Caco-2 (cell line): ENCODE measurements around the gene PRKAB2. TPM values are rescaled to one million over a fixed set of nuclear protein-coding genes. Genes with fewer than 3 reads are reported as not detected.
"Not testable (repeated sequence)": the region's sequence is repeated elsewhere in the genome, so short reads cannot be mapped to it uniquely, and the experiment has no call there.

ENCODE experiments used
- BruUV-seq: library from RNA; stranded (reverse); fragments of 400-500 nt; replicated peaks from 2 replicates; lab custom pipeline; 2021; lab: Mats Ljungman, UMichigan
- CTCF ChIA-PET: fragments of 300-600 bp; sonication (Branson Sonifier 250); formaldehyde crosslinking; loops from one replicate; lab custom pipeline; 2022; ENCODE audit warnings: antibody characterized with exemption; lab: Charles Lee
- POLR2A ChIA-PET: fragments of 300-600 bp; sonication (Branson Sonifier 250); formaldehyde crosslinking; loops from one replicate; lab custom pipeline; 2022; ENCODE audit warnings: antibody characterized with exemption; lab: Charles Lee
- DNase-seq, 2 experiments: peaks; one replicate each; pipeline versions ENCODE4 v3.0.0 to v3.0.0-alpha.2; 2020 to 2022
- H3K27me3 ChIP-seq: replicated peaks from 2 replicates; pipeline ENCODE4 v1.6.0; 2011; ENCODE audit warnings: low read length; ENCODE audit not compliant: control insufficient read depth, insufficient read depth
- H3K36me3 ChIP-seq: 2 replicates; pipeline ENCODE4 v1.5.1; 2011; ENCODE audit warnings: low read length; ENCODE audit not compliant: control insufficient read depth, insufficient read depth
- H3K4me1 ChIP-seq: fragments of 250-450 bp; sonication (Bioruptor Pico); 2 replicates; pipeline ENCODE4 v1.5.1; 2020; ENCODE audit warnings: mild to moderate bottlenecking
- H3K4me3 ChIP-seq: 2 replicates; pipeline ENCODE4 v1.5.1; 2011; ENCODE audit warnings: low read depth, mild to moderate bottlenecking, control low read depth, low read length
- H3K9me3 ChIP-seq: fragments of 250-450 bp; sonication (Bioruptor Pico); 2 replicates; pipeline ENCODE4 v1.5.1; 2020; ENCODE audit warnings: mild to moderate bottlenecking, moderate library complexity
- H3K27ac Mint-ChIP-seq: one replicate; pipeline ENCODE4 v1.8.0; 2022; ENCODE audit warnings: mixed read lengths; ENCODE audit not compliant: unreplicated experiment
- H3K27me3 Mint-ChIP-seq: one replicate; pipeline ENCODE4 v1.8.0; 2022; ENCODE audit warnings: mixed read lengths; ENCODE audit not compliant: insufficient read depth, unreplicated experiment
- H3K36me3 Mint-ChIP-seq: one replicate; pipeline ENCODE4 v1.8.0; 2022; ENCODE audit warnings: mild to moderate bottlenecking, mixed read lengths; ENCODE audit not compliant: insufficient read depth, unreplicated experiment
- H3K4me1 Mint-ChIP-seq: one replicate; pipeline ENCODE4 v1.8.0; 2022; ENCODE audit warnings: low read depth, mixed read lengths; ENCODE audit not compliant: unreplicated experiment
- H3K4me3 Mint-ChIP-seq: one replicate; pipeline ENCODE4 v1.8.0; 2022; ENCODE audit warnings: mild to moderate bottlenecking, moderate library complexity, mixed read lengths; ENCODE audit not compliant: unreplicated experiment
- H3K9me3 Mint-ChIP-seq: one replicate; pipeline ENCODE4 v1.8.0; 2022; ENCODE audit warnings: mixed read lengths; ENCODE audit not compliant: unreplicated experiment
- intact Hi-C: fragments of 100-400 bp; cut with micrococcal nuclease; formaldehyde crosslinking; loops from one replicate; pipeline ENCODE4 v1.10.0; 2022; ENCODE audit not compliant: unreplicated experiment
- total RNA-seq: library from RNA; stranded (reverse); gene quantifications from 2 replicates; pipeline ENCODE4 v1.2.3, GENCODE V29; 2022
- TF ChIP-seq, protein P1 (sequence below), 2 experiments: fragments of 200-600 bp in 1 of 2; IDR thresholded peaks; 1 replicate in 1 of 2; 2 replicates in 1 of 2; pipeline versions ENCODE4 v1.5.1 to v1.8.0; 2011 to 2022; ENCODE audit warnings: antibody characterized with exemption in 1 of 2, control low read depth in 1 of 2, inconsistent platforms in 1 of 2, low read depth in 1 of 2, low read length in 1 of 2, mild to moderate bottlenecking in 1 of 2, moderate library complexity in 1 of 2; ENCODE audit not compliant: insufficient read depth in 1 of 2, severe bottlenecking in 1 of 2, unreplicated experiment in 1 of 2

PRKAB2 gene
- total RNA-seq, 1 experiment from 2014 or later = 30.1 TPM

DNA sequence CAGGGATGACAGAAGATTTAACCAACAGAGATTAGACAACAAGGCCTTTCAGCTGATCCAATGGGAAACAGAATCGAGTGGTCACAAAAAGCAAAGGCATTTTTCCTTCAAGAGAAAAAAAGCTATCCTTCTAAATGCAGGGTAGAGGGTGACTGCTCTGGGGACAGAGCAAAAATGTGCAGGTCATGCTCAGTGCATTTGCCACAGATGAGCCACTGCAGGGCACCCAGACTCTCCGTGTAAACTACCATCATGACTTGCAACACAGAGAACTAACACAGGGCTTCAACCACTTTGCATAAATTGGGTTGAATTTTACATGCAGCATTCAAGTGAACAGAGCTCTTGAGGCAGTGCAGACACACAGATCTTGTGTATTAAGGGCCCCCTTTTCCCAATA, 56.8 kb downstream of the PRKAB2 start:
- Histone ChIP-seq H3K27me3 (no peaks in the 10 kb centered on the region), H3K9me3 (no peaks in the 10 kb centered on the region), H3K36me3 (no peaks in the 10 kb centered on the region), H3K4me3 (no peak overlapping the region), H3K4me1 (peaks cover 28% of the 10 kb centered on the region)
- POLR2A ChIA-PET = no interaction called here
- Mint-ChIP-seq H3K27ac (no peak overlapping the region), H3K4me3 (no peak overlapping the region), H3K27me3 (no peaks in the 10 kb centered on the region), H3K4me1 (peaks cover 5% of the 10 kb centered on the region), H3K36me3 (peaks cover 4% of the 10 kb centered on the region), H3K9me3 (peaks cover 15% of the 10 kb centered on the region)
- CTCF ChIA-PET = no interaction called here
- TF ChIP-seq, protein P1, sequence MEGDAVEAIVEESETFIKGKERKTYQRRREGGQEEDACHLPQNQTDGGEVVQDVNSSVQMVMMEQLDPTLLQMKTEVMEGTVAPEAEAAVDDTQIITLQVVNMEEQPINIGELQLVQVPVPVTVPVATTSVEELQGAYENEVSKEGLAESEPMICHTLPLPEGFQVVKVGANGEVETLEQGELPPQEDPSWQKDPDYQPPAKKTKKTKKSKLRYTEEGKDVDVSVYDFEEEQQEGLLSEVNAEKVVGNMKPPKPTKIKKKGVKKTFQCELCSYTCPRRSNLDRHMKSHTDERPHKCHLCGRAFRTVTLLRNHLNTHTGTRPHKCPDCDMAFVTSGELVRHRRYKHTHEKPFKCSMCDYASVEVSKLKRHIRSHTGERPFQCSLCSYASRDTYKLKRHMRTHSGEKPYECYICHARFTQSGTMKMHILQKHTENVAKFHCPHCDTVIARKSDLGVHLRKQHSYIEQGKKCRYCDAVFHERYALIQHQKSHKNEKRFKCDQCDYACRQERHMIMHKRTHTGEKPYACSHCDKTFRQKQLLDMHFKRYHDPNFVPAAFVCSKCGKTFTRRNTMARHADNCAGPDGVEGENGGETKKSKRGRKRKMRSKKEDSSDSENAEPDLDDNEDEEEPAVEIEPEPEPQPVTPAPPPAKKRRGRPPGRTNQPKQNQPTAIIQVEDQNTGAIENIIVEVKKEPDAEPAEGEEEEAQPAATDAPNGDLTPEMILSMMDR (IDR thresholded peaks at IDR 0.05; ENCODE audit: insufficient read depth in 1 of 2, low read depth in 1 of 2, low read length in 1 of 2, severe bottlenecking in 1 of 2, unreplicated experiment in 1 of 2) = no peak
- BruUV-seq = no TSS peak
- no peak for DNase-seq
- intact Hi-C loops = no loop called here

DNA sequence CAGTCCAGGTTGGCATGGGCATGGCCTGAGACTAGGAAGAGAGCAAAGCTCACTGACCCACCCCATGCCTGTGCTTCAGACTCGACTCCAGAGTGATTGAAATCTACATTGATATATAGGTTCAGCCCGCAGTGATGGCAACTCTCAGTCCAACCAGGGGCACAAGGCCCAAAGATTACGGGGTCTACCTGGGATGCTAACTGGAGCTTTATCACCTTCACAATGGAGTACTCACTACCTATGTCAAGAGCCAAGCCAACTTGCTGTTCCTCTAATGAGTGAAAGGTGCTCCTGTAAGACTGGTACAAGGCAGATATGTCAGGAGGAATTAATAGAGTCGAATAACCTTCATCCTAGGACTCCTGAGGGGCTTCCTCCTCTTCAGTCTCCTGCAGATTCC, 57.2 kb downstream of the PRKAB2 start:
- DNase-seq, intact Hi-C loops, H3K27me3 ChIP-seq, CTCF ChIA-PET, H3K27ac Mint-ChIP-seq, H3K4me1 Mint-ChIP-seq, H3K36me3 Mint-ChIP-seq, H3K4me3 ChIP-seq, H3K4me3 Mint-ChIP-seq, H3K9me3 ChIP-seq, H3K27me3 Mint-ChIP-seq, H3K36me3 ChIP-seq, BruUV-seq, POLR2A ChIA-PET: not testable (repeated sequence)
- H3K9me3 Mint-ChIP-seq = peaks cover 18% of the 10 kb centered on the region
- H3K4me1 ChIP-seq = peaks cover 32% of the 10 kb centered on the region

DNA sequence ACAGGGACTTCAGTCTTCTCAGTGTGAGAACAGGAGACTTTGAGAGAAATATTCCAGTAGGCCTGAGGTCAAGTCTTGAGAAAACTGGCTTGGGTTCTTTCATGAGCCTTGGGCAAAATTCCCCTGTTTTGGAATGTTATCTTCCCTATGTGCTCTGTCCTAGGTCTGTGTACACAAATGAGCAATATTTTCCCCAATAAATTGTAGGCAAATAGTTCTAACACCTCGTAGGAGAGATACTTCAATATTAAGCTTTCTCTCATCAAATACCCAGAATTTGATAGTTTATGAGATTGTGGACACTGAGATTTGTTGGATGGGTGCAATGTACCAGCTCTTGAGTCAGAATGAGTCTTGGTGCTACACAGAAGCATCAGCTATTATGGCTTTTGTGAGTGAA, 57.9 kb downstream of the PRKAB2 start:
- H3K27me3 Mint-ChIP-seq, POLR2A ChIA-PET: not testable (repeated sequence)

DNA sequence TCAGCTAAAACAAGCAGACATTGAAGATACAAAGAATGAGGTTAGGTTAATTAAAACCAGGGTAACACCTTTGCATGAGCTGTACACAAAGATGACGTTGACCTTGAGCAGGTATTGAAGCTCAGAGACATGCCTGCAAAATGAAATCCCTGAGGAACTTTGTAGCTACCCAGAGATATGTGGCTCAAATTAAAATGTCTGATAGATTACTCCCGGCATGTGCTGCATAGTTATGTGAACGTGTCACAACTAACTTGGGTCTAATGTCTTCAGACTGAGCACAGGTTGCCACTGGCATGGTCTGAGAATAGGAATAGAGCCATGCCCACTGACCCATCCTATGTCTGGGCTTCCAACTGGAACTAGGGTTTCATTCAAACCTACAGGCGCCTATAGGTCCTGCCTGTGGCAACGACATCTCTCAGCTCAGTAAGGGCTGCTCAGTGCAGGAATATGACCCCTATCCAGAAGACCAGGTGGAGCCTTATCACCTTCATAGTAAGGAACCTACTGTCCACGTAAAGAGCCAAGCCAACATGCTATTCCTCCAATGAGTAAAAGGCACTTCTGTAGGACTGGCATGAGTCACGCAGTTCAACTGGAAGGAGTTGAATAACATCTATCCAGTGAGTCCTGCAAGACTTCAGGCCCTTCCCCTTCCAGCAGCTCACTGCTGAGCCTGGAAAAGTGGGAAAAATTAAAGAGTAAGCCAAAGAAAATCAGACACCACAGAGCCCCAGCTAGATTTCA, 60.7 kb downstream of the PRKAB2 start:
- peaks cover 48% of the 10 kb centered on the region for H3K4me1 ChIP-seq
- Mint-ChIP-seq H3K36me3 (peaks cover 4% of the 10 kb centered on the region), H3K9me3 (peaks cover 18% of the 10 kb centered on the region), H3K27ac (no peak overlapping the region), H3K27me3 (no peaks in the 10 kb centered on the region), H3K4me1 (peaks cover 27% of the 10 kb centered on the region), H3K4me3 (no peak overlapping the region)
- no peaks in the 10 kb centered on the region for H3K27me3 ChIP-seq
- no peaks in the 10 kb centered on the region for H3K9me3 ChIP-seq
- DNase-seq = no peak
- BruUV-seq = no TSS peak
- TF ChIP-seq, protein P1 (IDR thresholded peaks at IDR 0.05; ENCODE audit: insufficient read depth in 1 of 2, low read depth in 1 of 2, low read length in 1 of 2, severe bottlenecking in 1 of 2, unreplicated experiment in 1 of 2) = no peak
- intact Hi-C loops = no loop called here
- H3K4me3 ChIP-seq = no peak overlapping the region
- H3K36me3 ChIP-seq = no peaks in the 10 kb centered on the region
- CTCF ChIA-PET = no interaction called here
- POLR2A ChIA-PET = no interaction called here

More for the DNA sequence above, 57.9 kb downstream of the PRKAB2 start:
- H3K4me3 Mint-ChIP-seq, BruUV-seq, H3K36me3 Mint-ChIP-seq, H3K27me3 ChIP-seq, H3K36me3 ChIP-seq, intact Hi-C loops, H3K9me3 ChIP-seq, H3K27ac Mint-ChIP-seq, DNase-seq, CTCF ChIA-PET, H3K4me3 ChIP-seq: not testable (repeated sequence)
- Mint-ChIP-seq H3K4me1 (peaks cover 17% of the 10 kb centered on the region), H3K9me3 (peaks cover 18% of the 10 kb centered on the region)
- H3K4me1 ChIP-seq = peaks cover 36% of the 10 kb centered on the region
